ENCODE measurements around the gene COL24A1.

- no peak for TF ChIP-seq CTCF (IDR thresholded peaks at IDR 0.05; ENCODE audit: borderline replicate concordance, extremely low read depth, low read length, poor library complexity, severe bottlenecking)
- TF ChIP-seq EZH2 (IDR thresholded peaks at IDR 0.05; ENCODE audit: borderline replicate concordance, low read depth, low read length, severe bottlenecking), result no peak
Measured at GRCh38 chr1:86101616-86102015, 55.0 kb downstream of the COL24A1 start.
